Upper lobe of left lung (tissue), 4 donors: ENCODE measurements around the gene ZP4.

Experiments
- EP300 ChIP-seq, 4 donors: sonication (generic); formaldehyde crosslinking; IDR thresholded peaks; one replicate each; pipeline ENCODE4 v1.5.1; 2017; ENCODE audit warnings: antibody characterized with exemption in 4 of 4, control low read depth in 2 of 4
- POLR2A ChIP-seq, 4 donors: fragments of 450-650 bp; IDR thresholded peaks; one replicate each; pipeline ENCODE4 v1.5.1; 2016 to 2017; ENCODE audit warnings: antibody characterized with exemption in 4 of 4, mild to moderate bottlenecking in 2 of 4
- POLR2AphosphoS5 ChIP-seq, 2 donors: sonication (generic); formaldehyde crosslinking; IDR thresholded peaks; one replicate each; pipeline ENCODE4 v1.5.1; 2017; ENCODE audit warnings: antibody characterized with exemption in 2 of 2
- TF ChIP-seq, protein P1 (sequence below), 6 experiments: fragments of 450-650 bp in 4 of 6; fragments of 200-600 bp in 2 of 6; sonication (generic) in 2 of 6; IDR thresholded peaks; one replicate each; pipeline ENCODE4 v1.5.1; 2016 to 2019; ENCODE audit warnings: antibody characterized with exemption in 6 of 6

DNA sequence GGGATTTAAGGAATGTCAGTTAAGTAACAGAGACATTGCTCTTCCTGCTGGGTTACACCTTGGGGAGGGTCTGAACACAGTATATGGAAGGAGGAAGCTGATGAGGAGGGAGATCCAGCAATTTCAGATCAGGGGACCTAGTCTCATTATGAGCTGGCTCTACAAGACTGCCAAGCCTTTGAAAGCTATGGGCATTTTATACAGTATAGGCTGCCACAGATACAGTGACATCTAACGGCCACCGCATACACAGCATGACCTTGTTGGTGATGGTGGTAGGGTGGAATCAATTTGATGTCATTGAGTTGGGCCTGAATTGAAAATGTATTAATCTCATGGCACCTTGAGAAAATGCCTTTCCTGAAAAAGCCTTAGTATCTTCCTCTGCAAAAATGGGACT is 22.6 kb upstream of the ZP4 start:
- TF ChIP-seq EP300 (IDR thresholded peaks at IDR 0.05), result no peak
- TF ChIP-seq, protein P1, sequence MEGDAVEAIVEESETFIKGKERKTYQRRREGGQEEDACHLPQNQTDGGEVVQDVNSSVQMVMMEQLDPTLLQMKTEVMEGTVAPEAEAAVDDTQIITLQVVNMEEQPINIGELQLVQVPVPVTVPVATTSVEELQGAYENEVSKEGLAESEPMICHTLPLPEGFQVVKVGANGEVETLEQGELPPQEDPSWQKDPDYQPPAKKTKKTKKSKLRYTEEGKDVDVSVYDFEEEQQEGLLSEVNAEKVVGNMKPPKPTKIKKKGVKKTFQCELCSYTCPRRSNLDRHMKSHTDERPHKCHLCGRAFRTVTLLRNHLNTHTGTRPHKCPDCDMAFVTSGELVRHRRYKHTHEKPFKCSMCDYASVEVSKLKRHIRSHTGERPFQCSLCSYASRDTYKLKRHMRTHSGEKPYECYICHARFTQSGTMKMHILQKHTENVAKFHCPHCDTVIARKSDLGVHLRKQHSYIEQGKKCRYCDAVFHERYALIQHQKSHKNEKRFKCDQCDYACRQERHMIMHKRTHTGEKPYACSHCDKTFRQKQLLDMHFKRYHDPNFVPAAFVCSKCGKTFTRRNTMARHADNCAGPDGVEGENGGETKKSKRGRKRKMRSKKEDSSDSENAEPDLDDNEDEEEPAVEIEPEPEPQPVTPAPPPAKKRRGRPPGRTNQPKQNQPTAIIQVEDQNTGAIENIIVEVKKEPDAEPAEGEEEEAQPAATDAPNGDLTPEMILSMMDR (IDR thresholded peaks at IDR 0.05), result no peak
- no peak for TF ChIP-seq POLR2AphosphoS5 (IDR thresholded peaks at IDR 0.05)
- no peak for TF ChIP-seq POLR2A (IDR thresholded peaks at IDR 0.05)
